Measurements from ENCODE around the gene MRPS18A. TPM values are rescaled to one million over a fixed set of nuclear protein-coding genes. Genes with fewer than 3 reads are reported as not detected.
"Not testable (repeated sequence)": the region's sequence is repeated elsewhere in the genome, so short reads cannot be mapped to it uniquely, and the experiment has no call there.

MRPS18A gene
- total RNA-seq, 1 experiment from 2014 or later: 84.5 TPM

GRCh38 chr6:43671011-43671800 is 16.4 kb downstream of the MRPS18A start:
- DNase-seq (ENCODE audit: low spot score): no peak

- no peak for DNase-seq (ENCODE audit: low spot score)
Measured at GRCh38 chr6:43670623-43670986, 17.0 kb downstream of the MRPS18A start.

GRCh38 chr6:43669922-43670622 is 17.5 kb downstream of the MRPS18A start:
- DNase-seq (ENCODE audit: low spot score): peak; percentile 52

- no peak for DNase-seq (ENCODE audit: low spot score)
Measured at GRCh38 chr6:43669050-43669921, 18.3 kb downstream of the MRPS18A start.

GRCh38 chr6:43668151-43669028 is 19.2 kb downstream of the MRPS18A start:
- DNase-seq (ENCODE audit: low spot score): peak; percentile 67

- peak; percentile 80 for DNase-seq (ENCODE audit: low spot score)
Measured at GRCh38 chr6:43667245-43668150, 20.1 kb downstream of the MRPS18A start.

- no peak for DNase-seq (ENCODE audit: low spot score)
Measured at GRCh38 chr6:43666196-43666920, 21.2 kb downstream of the MRPS18A start.

GRCh38 chr6:43665376-43665775 is 22.2 kb downstream of the MRPS18A start:
- no peak for DNase-seq (ENCODE audit: low spot score)

- DNase-seq (ENCODE audit: low spot score): not testable (repeated sequence)
Measured at GRCh38 chr6:43662948-43663347, 24.6 kb downstream of the MRPS18A start.

GRCh38 chr6:43658161-43658560 is 29.4 kb downstream of the MRPS18A start:
- DNase-seq (ENCODE audit: low spot score): no peak

- DNase-seq (ENCODE audit: low spot score): no peak
Measured at GRCh38 chr6:43657221-43657802, 30.3 kb downstream of the MRPS18A start.

GRCh38 chr6:43652822-43653221 is 34.8 kb downstream of the MRPS18A start:
- DNase-seq (ENCODE audit: low spot score): not testable (repeated sequence)

GRCh38 chr6:43648248-43648647 is 39.3 kb downstream of the MRPS18A start:
- DNase-seq (ENCODE audit: low spot score): no peak

- DNase-seq (ENCODE audit: low spot score): no peak
Measured at GRCh38 chr6:43647613-43648012, 40.0 kb downstream of the MRPS18A start.

- no peak for DNase-seq (ENCODE audit: low spot score)
Measured at GRCh38 chr6:43645613-43645964, 42.0 kb downstream of the MRPS18A start.

- DNase-seq (ENCODE audit: low spot score): no peak
Measured at GRCh38 chr6:43644940-43645612, 42.5 kb downstream of the MRPS18A start, which contains the start of gene RSPH9. TSS of gene RSPH9 (plus strand) at chr6:43645036. CDS start at chr6:43645099, 63 bp downstream.

- DNase-seq (ENCODE audit: low spot score): no peak
Measured at GRCh38 chr6:43639984-43640800, 47.4 kb downstream of the MRPS18A start.

- DNase-seq (ENCODE audit: low spot score): no peak
Measured at GRCh38 chr6:43636308-43636659, 51.3 kb downstream of the MRPS18A start.
